ENCODE measurements around the gene ERN2. TPM values are rescaled to one million over a fixed set of nuclear protein-coding genes. Genes with fewer than 3 reads are reported as not detected.

ERN2 gene
- total and polyA plus RNA-seq, 2 of the 13 experiments (the other 11 are each of a cell fraction or from before 2014, with no cell fraction given): 2.2 to 3.5 TPM

DNA sequence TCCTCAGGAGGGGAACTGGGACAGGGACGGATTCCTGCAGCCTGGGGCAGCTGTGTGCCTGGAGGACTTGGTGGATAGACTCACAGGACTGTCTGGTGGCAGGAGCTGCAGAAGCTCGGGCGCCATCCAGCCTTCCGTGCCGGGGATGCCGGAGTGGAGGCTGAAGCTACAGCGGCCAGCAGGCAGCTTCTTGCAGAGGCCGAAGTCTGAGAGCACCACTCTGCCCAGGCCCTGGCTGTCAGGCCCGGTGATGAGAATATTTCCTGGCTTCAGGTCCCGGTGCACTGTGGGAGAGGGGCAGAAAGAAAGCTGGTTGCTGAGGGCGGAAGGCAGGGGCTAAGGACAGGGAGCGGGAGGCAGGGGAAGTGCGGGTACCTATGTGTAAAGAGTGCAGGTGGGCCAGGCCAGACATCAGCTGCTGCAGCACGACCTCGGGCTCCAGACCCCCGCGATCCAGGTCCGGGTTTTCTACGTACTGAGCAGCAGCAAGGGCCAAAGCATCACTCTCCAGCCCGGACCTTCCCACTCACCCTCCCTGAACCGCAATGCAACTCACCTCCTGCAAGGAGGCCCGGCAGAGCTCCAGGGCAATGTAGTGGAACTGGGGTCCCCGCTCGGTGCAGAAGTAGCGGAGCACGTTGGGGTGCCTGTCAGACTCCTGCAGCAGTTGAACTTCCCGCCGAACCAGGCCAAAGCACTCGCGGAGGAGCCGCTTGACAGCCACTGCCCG is 18.2 kb downstream of the ERN2 start (continued):
- TF ChIP-seq ZFP62 (CRISPR knock-in tag; IDR thresholded peaks at IDR 0.05): no peak
- no peak for TF ChIP-seq ZZZ3 (CRISPR knock-in tag; IDR thresholded peaks at IDR 0.05; ENCODE audit: borderline replicate concordance)
- no peak for TF ChIP-seq BCL6 (CRISPR knock-in tag; IDR thresholded peaks at IDR 0.05)
- TF ChIP-seq NFRKB (IDR thresholded peaks at IDR 0.05): no peak
- peak; percentile 87; the same call in 1 of the 2 replicates for TF ChIP-seq ZNF274 (CRISPR knock-in tag; IDR thresholded peaks at IDR 0.05)
- TF ChIP-seq ZNF570 (CRISPR knock-in tag; IDR thresholded peaks at IDR 0.05; ENCODE audit: borderline replicate concordance): no peak
- no peak for TF ChIP-seq SIN3B (IDR thresholded peaks at IDR 0.05; ENCODE audit: low read length)
- no peak for TF ChIP-seq ZNF576 (CRISPR knock-in tag; IDR thresholded peaks at IDR 0.05)
- TF ChIP-seq ZNF691 (CRISPR knock-in tag; IDR thresholded peaks at IDR 0.05; ENCODE audit: borderline replicate concordance, low read depth): peak; percentile 72
- TF ChIP-seq TSC22D2 (CRISPR knock-in tag; IDR thresholded peaks at IDR 0.05; ENCODE audit: borderline replicate concordance): no peak
- TF ChIP-seq, protein P1, sequence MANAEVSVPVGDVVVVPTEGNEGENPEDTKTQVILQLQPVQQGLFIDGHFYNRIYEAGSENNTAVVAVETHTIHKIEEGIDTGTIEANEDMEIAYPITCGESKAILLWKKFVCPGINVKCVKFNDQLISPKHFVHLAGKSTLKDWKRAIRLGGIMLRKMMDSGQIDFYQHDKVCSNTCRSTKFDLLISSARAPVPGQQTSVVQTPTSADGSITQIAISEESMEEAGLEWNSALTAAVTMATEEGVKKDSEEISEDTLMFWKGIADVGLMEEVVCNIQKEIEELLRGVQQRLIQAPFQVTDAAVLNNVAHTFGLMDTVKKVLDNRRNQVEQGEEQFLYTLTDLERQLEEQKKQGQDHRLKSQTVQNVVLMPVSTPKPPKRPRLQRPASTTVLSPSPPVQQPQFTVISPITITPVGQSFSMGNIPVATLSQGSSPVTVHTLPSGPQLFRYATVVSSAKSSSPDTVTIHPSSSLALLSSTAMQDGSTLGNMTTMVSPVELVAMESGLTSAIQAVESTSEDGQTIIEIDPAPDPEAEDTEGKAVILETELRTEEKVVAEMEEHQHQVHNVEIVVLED (CRISPR knock-in tag; IDR thresholded peaks at IDR 0.05; ENCODE audit: borderline replicate concordance): no peak
- TF ChIP-seq PBX3 (CRISPR knock-in tag; IDR thresholded peaks at IDR 0.05; ENCODE audit: borderline replicate concordance): no peak
- peak; percentile 25; the same call in 1 of the 2 replicates for TF ChIP-seq KAT8 (CRISPR knock-in tag; IDR thresholded peaks at IDR 0.05)
- no peak for TF ChIP-seq KLF6 (CRISPR knock-in tag; IDR thresholded peaks at IDR 0.05)
- no peak for TF ChIP-seq ZNF234 (CRISPR knock-in tag; conservative IDR thresholded peaks at IDR 0.05)
- TF ChIP-seq ZNF501 (CRISPR knock-in tag; IDR thresholded peaks at IDR 0.05): peak; percentile 38; the same call in 1 of the 2 replicates
- TF ChIP-seq SNAPC2 (CRISPR knock-in tag; IDR thresholded peaks at IDR 0.05): no peak
- TF ChIP-seq, protein P2, sequence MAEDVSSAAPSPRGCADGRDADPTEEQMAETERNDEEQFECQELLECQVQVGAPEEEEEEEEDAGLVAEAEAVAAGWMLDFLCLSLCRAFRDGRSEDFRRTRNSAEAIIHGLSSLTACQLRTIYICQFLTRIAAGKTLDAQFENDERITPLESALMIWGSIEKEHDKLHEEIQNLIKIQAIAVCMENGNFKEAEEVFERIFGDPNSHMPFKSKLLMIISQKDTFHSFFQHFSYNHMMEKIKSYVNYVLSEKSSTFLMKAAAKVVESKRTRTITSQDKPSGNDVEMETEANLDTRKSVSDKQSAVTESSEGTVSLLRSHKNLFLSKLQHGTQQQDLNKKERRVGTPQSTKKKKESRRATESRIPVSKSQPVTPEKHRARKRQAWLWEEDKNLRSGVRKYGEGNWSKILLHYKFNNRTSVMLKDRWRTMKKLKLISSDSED (CRISPR knock-in tag; IDR thresholded peaks at IDR 0.05): no peak
- TF ChIP-seq SNRNP70 (IDR thresholded peaks at IDR 0.05; ENCODE audit: low read depth, low read length): no peak
- TF ChIP-seq, protein P3, sequence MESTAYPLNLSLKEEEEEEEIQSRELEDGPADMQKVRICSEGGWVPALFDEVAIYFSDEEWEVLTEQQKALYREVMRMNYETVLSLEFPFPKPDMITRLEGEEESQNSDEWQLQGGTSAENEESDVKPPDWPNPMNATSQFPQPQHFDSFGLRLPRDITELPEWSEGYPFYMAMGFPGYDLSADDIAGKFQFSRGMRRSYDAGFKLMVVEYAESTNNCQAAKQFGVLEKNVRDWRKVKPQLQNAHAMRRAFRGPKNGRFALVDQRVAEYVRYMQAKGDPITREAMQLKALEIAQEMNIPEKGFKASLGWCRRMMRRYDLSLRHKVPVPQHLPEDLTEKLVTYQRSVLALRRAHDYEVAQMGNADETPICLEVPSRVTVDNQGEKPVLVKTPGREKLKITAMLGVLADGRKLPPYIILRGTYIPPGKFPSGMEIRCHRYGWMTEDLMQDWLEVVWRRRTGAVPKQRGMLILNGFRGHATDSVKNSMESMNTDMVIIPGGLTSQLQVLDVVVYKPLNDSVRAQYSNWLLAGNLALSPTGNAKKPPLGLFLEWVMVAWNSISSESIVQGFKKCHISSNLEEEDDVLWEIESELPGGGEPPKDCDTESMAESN (CRISPR knock-in tag; conservative IDR thresholded peaks at IDR 0.05): peak; percentile 68; the same call in 1 of the 2 replicates
- TF ChIP-seq JARID2 (CRISPR knock-in tag; IDR thresholded peaks at IDR 0.05; ENCODE audit: insufficient replicate concordance): peak; percentile 18
- TF ChIP-seq, protein P4, sequence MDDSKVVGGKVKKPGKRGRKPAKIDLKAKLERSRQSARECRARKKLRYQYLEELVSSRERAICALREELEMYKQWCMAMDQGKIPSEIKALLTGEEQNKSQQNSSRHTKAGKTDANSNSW (CRISPR knock-in tag; IDR thresholded peaks at IDR 0.05; ENCODE audit: borderline replicate concordance): 0 out of 2 replicates have a peak, but pooled peaks have one; percentile 49
- no peak for TF ChIP-seq HDAC6 (IDR thresholded peaks at IDR 0.05; ENCODE audit: low read depth, low read length)

All from HepG2 (cell line).